Spleen (tissue), 11 donors: ENCODE results near the gene FOXP1. TPM values are rescaled to one million over a fixed set of nuclear protein-coding genes. Genes with fewer than 3 reads are reported as not detected.

Experiments
- DNase-seq: peaks from one replicate; pipeline ENCODE4 v3.0.0-alpha.2; 2020
- H3K27ac ChIP-seq, 8 donors: fragments of 200-600 bp; sonication (generic) in 7 of 8; 1 replicate in 4 of 8; 2 replicates in 4 of 8; pipeline versions ENCODE4 v1.5.0 to v1.8.0; 2016 to 2021; ENCODE audit warnings: inconsistent platforms in 4 of 8, mild to moderate bottlenecking in 4 of 8, moderate library complexity in 1 of 8
- H3K27me3 ChIP-seq, 7 donors: fragments of 200-600 bp; sonication (generic) in 6 of 7; replicated peaks in 1 of 7; 1 replicate in 4 of 7; 2 replicates in 3 of 7; pipeline versions ENCODE4 v1.5.0 to v1.8.0; 2016 to 2021; ENCODE audit warnings: inconsistent platforms in 3 of 7, mild to moderate bottlenecking in 1 of 7
- H3K36me3 ChIP-seq, 6 donors: fragments of 200-600 bp; sonication (generic) in 5 of 6; 1 replicate in 4 of 6; 2 replicates in 2 of 6; pipeline versions ENCODE4 v1.5.0 to v1.8.0; 2016 to 2021; ENCODE audit warnings: inconsistent platforms in 2 of 6
- H3K4me1 ChIP-seq, 6 donors: fragments of 200-600 bp; sonication (generic) in 5 of 6; 1 replicate in 3 of 6; 2 replicates in 3 of 6; pipeline versions ENCODE4 v1.5.0 to v1.8.0; 2016 to 2021; ENCODE audit warnings: inconsistent platforms in 3 of 6
- H3K4me3 ChIP-seq, 8 donors: fragments of 200-600 bp; sonication (generic) in 7 of 8; 1 replicate in 4 of 8; 2 replicates in 4 of 8; pipeline versions ENCODE4 v1.5.0 to v1.8.0; 2016 to 2021; ENCODE audit warnings: inconsistent platforms in 4 of 8, mild to moderate bottlenecking in 4 of 8, moderate library complexity in 2 of 8
- H3K9me3 ChIP-seq, 8 donors: fragments of 200-600 bp; sonication (generic) in 7 of 8; 1 replicate in 4 of 8; 2 replicates in 4 of 8; pipeline versions ENCODE4 v1.5.0 to v1.8.0; 2016 to 2021; ENCODE audit warnings: inconsistent platforms in 4 of 8
- POLR2A ChIP-seq, 3 donors: fragments of 450-650 bp; IDR thresholded peaks; one replicate each; pipeline ENCODE4 v1.5.1; 2017; ENCODE audit warnings: antibody characterized with exemption in 3 of 3, mild to moderate bottlenecking in 1 of 3
- POLR2AphosphoS5 ChIP-seq, 3 donors: sonication (generic); formaldehyde crosslinking; IDR thresholded peaks; one replicate each; pipeline ENCODE4 v1.5.1; 2017; ENCODE audit warnings: antibody characterized with exemption in 3 of 3
- WGBS, 5 donors: extraction: QIAGEN DNeasy Blood & Tissue Kit in 3 of 5; methylation state at CpG; one replicate each; pipeline versions ENCODE4 v1.1.5 to v1.1.7; 2013 to 2018; 5-methylcytosine and 5-hydroxymethylcytosine counted together
- intact Hi-C: fragments of 100-400 bp; cut with DNase I; formaldehyde crosslinking; loops from one replicate; pipeline ENCODE4 v1.15.0; 2023; ENCODE audit warnings: low total_unique reads
- polyA plus RNA-seq, 3 donors: library from polyadenylated mRNA; stranded (reverse); fragments of 200-250 nt; gene quantifications; one replicate each; pipeline ENCODE4 v1.2.1, GENCODE V29; 2013
- total RNA-seq, 7 donors: library from RNA; depleted of rRNA in 3 of 7; stranded (reverse); fragments of >200 nt in 3 of 7; fragmentation: NEBNext Ultra II Directional in 4 of 7; extraction: Animal tissue kit (Norgen Biotek cat#: 25700) in 4 of 7; gene quantifications; one replicate each; pipeline versions ENCODE4 v1.1.0 to v1.2.1, GENCODE V29; 2016 to 2021
- TF ChIP-seq, protein P1 (sequence below), 11 experiments: fragments of 200-600 bp in 7 of 11; fragments of 450-650 bp in 4 of 11; sonication (generic) in 4 of 11; IDR thresholded peaks in 8 of 11; conservative IDR thresholded peaks in 3 of 11; 1 replicate in 7 of 11; 2 replicates in 4 of 11; pipeline versions ENCODE4 v1.4.0 to v1.8.0; 2016 to 2021; ENCODE audit warnings: antibody characterized with exemption in 11 of 11, inconsistent platforms in 4 of 11, mild to moderate bottlenecking in 1 of 11
- donor health status: healthy with polysubstance abuse.
- donor health status: DM: no; HTN: no; CAD: no; lungs with moderate emphysema.
- donor health status: DM: no; HTN: no; CAD: no.
- donor health status: Bipolar disorder and iron deficiency.
- donor health status: healthy.
- donor health status: DM: no; HTN: no; CAD: no.
- donor health status: DM: yes; HTN: yes; CAD: no.

The FOXP1 gene
- total and polyA plus RNA-seq, 10 donors = 11.1 to 202 (median 153) TPM

DNA sequence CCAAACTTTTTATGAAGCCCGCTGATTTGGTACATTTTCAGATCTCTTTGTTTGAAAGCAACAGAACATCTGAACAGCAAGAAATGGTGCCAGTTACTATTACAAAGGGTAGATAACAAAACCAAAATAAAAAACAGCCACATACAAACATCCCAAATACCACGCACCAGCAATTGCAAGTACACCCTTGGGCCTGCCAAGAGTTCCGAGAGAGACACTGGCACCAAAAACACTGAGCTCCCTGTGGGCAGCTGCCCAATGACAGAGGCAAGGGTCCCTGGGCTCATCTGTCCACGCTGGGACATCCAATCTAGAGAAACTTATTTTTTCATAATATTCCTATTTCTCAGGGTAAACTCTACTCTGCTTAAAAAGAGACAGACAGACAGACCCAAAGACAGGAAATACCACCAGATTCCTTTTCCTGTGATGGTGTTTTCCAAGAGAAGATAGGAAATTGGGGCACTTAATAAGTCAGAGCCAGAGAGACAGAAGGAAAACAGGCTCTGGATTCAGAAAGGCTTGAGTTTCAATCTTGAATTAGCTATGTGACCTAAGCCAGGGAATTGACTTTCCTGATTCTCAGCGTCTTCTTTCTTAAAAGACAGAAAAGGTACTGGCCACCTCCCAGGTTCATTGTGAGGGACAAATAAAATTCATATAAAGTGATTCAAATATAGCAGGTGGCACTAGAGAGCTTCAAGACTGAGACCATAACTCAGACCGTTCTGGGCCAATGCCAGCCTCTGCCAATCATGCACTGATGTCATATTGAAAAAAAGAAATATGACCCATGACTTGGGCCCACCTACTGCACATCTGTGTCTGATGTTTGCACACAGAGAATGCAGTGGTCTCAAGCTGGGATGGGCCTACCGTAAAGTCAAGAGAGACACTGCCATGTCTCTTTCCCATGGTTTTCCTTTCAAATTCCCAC is 61.3 kb downstream of the FOXP1 start:
- no peaks in the 10 kb centered on the region for H3K27me3 ChIP-seq
- no peak overlapping the region for H3K27ac ChIP-seq
- H3K4me3 ChIP-seq = no peak overlapping the region
- intact Hi-C loops = no loop called here
- no peak for DNase-seq
- TF ChIP-seq, protein P1, sequence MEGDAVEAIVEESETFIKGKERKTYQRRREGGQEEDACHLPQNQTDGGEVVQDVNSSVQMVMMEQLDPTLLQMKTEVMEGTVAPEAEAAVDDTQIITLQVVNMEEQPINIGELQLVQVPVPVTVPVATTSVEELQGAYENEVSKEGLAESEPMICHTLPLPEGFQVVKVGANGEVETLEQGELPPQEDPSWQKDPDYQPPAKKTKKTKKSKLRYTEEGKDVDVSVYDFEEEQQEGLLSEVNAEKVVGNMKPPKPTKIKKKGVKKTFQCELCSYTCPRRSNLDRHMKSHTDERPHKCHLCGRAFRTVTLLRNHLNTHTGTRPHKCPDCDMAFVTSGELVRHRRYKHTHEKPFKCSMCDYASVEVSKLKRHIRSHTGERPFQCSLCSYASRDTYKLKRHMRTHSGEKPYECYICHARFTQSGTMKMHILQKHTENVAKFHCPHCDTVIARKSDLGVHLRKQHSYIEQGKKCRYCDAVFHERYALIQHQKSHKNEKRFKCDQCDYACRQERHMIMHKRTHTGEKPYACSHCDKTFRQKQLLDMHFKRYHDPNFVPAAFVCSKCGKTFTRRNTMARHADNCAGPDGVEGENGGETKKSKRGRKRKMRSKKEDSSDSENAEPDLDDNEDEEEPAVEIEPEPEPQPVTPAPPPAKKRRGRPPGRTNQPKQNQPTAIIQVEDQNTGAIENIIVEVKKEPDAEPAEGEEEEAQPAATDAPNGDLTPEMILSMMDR (IDR thresholded peaks at IDR 0.05 in 8 of 11, conservative IDR thresholded peaks at IDR 0.05 in 3 of 11) = no peak
- no peak for TF ChIP-seq POLR2AphosphoS5 (IDR thresholded peaks at IDR 0.05)
- no peak for TF ChIP-seq POLR2A (IDR thresholded peaks at IDR 0.05)
- WGBS, 5 donors = 78 to 87% (median 85%) methylated on average over 7 of the region's 7 CpGs
- H3K4me1 ChIP-seq = peaks cover 0 to 55% (median 11%) of the 10 kb centered on the region in 6 donors
- no peaks in the 10 kb centered on the region for H3K36me3 ChIP-seq
- no peaks in the 10 kb centered on the region for H3K9me3 ChIP-seq

DNA sequence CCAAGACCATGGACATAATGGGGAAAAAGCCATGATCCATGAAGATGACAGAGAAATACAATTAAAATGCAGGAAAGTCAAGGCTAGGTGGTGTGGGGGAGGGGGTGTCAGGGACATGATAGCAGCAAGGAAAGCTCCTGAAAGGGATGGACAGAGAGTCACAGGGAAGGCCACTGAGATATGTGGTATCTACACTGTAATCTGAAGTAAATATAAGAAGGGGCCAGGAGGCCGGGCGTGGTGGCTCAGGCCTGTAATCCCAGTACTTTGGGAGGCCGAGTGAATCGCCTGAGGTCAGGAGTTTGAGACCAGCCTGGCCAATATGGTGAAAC is 62.5 kb downstream of the FOXP1 start:
- 93 to 99% (median 95%) methylated on average over 4 of the region's 4 CpGs for WGBS, 5 donors
- Histone ChIP-seq H3K9me3 (no peaks in the 10 kb centered on the region), H3K4me3 (no peak overlapping the region), H3K27me3 (no peaks in the 10 kb centered on the region), H3K27ac (no peak overlapping the region), H3K4me1 (peaks cover 0 to 57% (median 13%) of the 10 kb centered on the region in 6 donors), H3K36me3 (no peaks in the 10 kb centered on the region)
- TF ChIP-seq POLR2AphosphoS5 (IDR thresholded peaks at IDR 0.05) (no peak), POLR2A (IDR thresholded peaks at IDR 0.05) (no peak)
- TF ChIP-seq, protein P1 (IDR thresholded peaks at IDR 0.05 in 8 of 11, conservative IDR thresholded peaks at IDR 0.05 in 3 of 11) = no peak
- intact Hi-C loops = no loop called here
- no peak for DNase-seq

DNA sequence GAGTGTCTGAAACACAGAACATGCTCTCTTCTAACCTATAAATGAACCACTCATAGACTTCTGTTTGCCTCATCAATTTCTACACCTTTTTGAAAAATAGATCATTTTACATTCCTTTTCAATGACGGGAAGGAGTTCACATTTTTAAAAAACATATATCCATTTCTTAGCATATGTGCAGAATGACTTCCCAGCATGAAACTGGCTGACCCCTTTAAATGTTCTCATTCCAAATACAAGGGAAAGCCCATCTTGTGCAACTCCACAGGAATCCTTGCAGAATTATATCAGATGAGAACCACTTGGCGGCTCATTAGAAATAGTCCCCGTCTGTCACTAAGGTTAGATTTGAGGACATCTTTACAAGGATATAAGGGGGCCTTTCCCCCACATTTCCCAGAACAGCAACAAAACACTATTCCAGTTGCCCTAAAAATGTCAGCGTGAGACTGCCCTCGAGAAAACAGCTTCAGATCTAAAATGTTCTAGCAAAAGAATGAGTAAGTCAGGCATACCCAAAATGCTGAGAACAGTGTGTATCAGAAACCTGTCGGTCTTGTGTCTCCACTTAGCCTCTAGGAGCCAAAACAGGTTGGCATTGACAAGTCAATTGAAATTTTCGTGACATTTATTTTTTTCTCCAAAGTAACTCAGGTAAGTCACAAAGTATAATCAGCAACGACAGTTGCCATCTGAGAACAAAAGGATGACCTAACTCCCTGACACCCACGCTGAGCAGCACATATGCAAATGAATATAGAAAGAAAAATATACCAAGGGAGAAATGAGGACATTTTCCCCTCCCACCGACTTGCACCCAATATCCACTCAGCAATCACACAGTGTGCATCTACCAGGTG is 63.1 kb downstream of the FOXP1 start:
- intact Hi-C loops = no loop called here
- H3K4me3 ChIP-seq = no peak overlapping the region
- 79 to 90% (median 85%) methylated on average over 10 of the region's 10 CpGs for WGBS, 5 donors
- H3K9me3 ChIP-seq = no peaks in the 10 kb centered on the region
- H3K4me1 ChIP-seq = peaks cover 0 to 57% (median 14%) of the 10 kb centered on the region in 6 donors
- H3K27ac ChIP-seq = no peak overlapping the region
- no peak for DNase-seq
- H3K36me3 ChIP-seq = no peaks in the 10 kb centered on the region
- TF ChIP-seq POLR2AphosphoS5 (IDR thresholded peaks at IDR 0.05) (no peak), POLR2A (IDR thresholded peaks at IDR 0.05) (no peak)
- TF ChIP-seq, protein P1 (IDR thresholded peaks at IDR 0.05 in 8 of 11, conservative IDR thresholded peaks at IDR 0.05 in 3 of 11) = no peak
- H3K27me3 ChIP-seq = no peaks in the 10 kb centered on the region

DNA sequence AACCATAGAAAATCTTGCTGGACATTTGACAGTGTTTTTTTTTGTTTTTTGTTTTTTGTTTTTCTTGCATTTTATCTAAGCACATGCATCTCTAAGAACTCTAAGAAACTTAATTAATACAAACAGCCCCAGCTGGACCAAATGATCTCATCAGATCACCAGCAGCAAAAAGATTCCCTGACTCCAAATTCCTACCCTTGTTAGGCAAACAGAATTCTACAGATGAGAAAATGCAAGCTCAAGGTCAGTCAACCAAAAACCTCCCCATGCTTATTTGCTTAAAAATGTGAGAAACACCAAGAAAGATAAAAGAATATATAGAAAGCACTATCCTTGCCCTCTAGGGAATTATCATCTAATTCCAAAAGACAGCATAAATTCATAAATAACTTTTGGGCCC is 65.4 kb downstream of the FOXP1 start:
- intact Hi-C loops = no loop called here
- Histone ChIP-seq H3K4me1 (peaks cover 0 to 45% (median 9%) of the 10 kb centered on the region in 6 donors), H3K27ac (no peak overlapping the region), H3K4me3 (no peak overlapping the region), H3K9me3 (no peaks in the 10 kb centered on the region), H3K27me3 (no peaks in the 10 kb centered on the region), H3K36me3 (no peaks in the 10 kb centered on the region)
- TF ChIP-seq POLR2A (IDR thresholded peaks at IDR 0.05) (no peak), POLR2AphosphoS5 (IDR thresholded peaks at IDR 0.05) (no peak)
- TF ChIP-seq, protein P1 (IDR thresholded peaks at IDR 0.05 in 8 of 11, conservative IDR thresholded peaks at IDR 0.05 in 3 of 11) = no peak
- DNase-seq = no peak
